Stimulated activated CD8-positive, alpha-beta memory T cell treated with anti-CD3 and anti-CD28 coated beads, Interleukin-7, amount 100 ng/mL, for 48 hours (primary cell): ENCODE measurements around the gene NPY1R.

Experiments
- DNase-seq, 2 donors: peaks; one replicate each; pipeline ENCODE4 v3.0.0-alpha.2; 2020; ENCODE audit warnings: low read depth in 1 of 2; ENCODE audit errors: extremely low read depth in 1 of 2

The NPY1R gene

DNA sequence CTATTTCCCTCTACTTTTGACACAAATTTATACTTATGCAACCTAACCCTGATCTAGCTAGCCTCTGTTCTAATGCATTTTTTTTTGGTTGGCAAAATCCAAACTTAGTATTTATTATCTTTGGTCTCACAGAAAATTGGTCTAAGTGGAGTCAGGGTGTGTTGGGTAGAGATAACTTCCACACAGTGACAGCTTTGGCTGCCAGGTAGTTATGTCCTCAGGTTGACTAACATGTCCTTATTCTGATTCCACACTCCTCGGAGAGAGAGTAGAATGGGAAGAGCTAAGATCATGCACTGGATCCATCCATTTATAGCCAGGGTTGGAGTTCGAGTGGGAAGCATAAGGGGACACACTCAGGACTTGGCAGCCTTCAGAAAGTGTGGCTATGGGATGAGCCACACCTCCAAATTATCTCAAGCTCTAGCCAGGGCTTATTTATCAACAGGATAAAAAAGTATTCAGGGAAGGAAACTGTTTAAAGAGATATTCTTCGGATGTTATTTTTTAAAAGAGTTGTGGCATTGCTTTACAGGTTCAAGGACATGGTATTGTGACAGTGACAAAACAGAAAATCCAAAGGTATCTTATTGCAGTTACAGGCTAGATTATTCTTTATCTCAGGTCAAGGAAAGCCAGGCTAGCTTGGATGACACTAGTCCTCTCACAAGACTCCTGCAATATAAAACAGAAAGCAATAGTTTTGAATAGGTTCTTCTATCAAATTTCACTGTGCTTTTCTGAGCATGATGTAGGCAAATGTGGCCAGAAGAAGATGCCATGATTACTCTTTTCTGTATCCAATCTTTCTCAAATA, 51.5 kb downstream of the NPY1R start:
- DNase-seq, result no peak

DNA sequence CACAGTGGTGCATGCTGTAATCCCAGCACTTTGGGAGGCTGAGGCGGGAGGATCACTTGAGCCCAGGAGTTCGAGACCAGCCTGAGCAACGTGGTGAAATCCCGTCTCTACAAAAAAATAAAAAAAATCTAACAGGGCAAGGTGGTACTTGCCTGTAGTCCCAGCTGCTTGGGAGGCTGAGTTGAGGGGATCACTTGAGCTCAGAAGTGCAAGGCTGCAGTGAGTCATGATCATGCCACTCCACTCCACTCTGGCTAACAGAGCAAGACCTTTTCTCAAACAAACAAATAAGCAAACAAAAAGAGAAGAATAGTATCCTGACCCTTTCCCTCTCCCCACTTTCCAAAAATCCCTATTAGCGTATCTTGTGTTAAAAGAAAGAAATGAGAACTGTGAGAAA, 52.7 kb downstream of the NPY1R start:
- DNase-seq, result no peak

DNA sequence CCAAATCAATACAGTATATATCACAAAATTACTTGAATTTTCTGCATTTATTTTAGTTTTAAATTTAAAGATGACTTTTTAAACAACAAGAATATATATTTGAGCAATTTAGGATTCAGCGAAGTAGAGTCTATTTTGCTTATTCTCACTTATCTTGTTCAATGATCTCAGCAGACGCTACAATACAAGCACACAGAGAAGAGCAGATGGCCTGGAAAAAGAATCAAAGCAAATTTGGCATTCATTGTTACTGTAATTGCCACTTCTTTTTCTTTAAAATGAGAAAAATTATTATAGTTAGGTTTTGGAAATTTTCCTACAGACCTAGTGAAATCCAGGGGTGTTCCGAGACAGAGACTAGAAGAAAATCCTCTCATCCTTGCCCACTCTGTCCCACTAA, 57.5 kb downstream of the NPY1R start:
- no peak for DNase-seq
